Measurements from ENCODE around the gene DNAL4.

Gene DNAL4

DNA sequence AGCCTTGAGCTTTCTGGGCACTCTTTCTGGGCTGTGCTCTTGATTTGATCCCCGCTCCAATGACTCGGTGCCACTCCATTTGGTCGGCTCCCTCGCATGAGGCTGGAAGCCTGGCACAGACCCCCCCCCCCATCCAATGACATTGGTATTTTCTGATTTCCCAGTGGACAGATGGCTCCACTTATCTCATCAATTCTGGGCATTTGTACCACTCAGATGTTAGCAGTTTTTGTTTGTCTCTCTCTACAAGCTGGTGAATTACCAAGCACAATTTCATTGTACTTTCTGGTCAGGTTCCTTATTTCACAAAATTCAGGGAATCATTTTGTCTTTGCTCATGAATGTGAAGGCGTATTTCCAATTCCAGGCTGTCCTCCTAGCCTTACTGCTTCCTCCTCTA is 9.1 kb downstream of the DNAL4 start:
- Mint-ChIP-seq H3K4me1 (ENCODE audit: low read depth) (peaks cover 15% of the 10 kb centered on the region), H3K27ac (no peak overlapping the region), H3K27me3 (no peaks in the 10 kb centered on the region), H3K36me3 (ENCODE audit: low read depth) (peaks cover 5% of the 10 kb centered on the region), H3K9me3 (no peaks in the 10 kb centered on the region), H3K4me3 (no peak overlapping the region)
- DNase-seq, result no peak

DNA sequence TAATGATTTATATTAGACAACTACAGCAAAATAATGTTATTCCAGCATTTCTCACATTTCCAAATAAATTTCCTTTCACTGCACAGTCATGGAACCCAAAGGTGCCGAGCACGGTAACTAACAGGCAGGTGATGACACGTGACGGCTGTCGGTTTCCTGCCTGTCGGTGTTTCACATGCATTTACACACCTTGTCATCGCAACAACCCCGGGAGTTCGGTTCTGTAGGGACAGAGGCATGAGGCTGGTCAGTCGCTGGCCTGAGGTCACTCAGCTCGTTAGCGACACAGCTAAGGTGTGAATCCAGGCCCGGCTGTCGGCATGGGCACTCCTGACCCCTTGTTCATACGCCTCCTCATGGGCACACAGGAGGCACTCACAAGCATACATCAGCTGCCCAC is 9.9 kb downstream of the DNAL4 start:
- Mint-ChIP-seq H3K9me3 (no peaks in the 10 kb centered on the region), H3K4me3 (no peak overlapping the region)

DNA sequence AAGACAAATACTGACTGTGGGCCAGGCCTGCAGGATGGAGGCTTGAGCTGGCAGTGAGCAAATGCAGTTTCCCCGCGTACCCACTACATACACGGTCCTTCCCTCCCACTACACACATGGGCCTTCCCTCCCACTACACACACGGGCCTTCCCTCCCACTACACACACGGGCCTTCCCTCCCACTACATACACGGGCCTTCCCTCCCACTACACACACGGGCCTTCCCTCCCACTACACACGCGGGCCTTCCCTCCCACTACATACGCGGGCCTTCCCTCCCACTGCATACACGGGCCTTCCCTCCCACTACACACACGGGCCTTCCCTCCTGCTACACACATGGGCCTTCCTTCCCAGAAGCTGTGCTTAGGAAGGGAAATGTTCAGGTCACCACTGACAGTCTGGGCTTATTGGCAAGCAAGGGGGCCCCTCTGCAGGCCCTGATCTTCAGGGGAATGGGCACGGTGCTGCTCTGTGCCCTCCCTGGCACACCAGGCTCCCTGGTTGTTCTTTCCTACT is 10.8 kb downstream of the DNAL4 start:
- H3K27ac Mint-ChIP-seq, result no peak overlapping the region
- no peak for DNase-seq

More for the DNA sequence above, 9.9 kb downstream of the DNAL4 start:
- H3K27ac Mint-ChIP-seq, result no peak overlapping the region
- H3K36me3 Mint-ChIP-seq (ENCODE audit: low read depth), result peaks cover 5% of the 10 kb centered on the region
- no peak for DNase-seq
- H3K27me3 Mint-ChIP-seq, result no peaks in the 10 kb centered on the region
- H3K4me1 Mint-ChIP-seq (ENCODE audit: low read depth), result peaks cover 15% of the 10 kb centered on the region

DNA sequence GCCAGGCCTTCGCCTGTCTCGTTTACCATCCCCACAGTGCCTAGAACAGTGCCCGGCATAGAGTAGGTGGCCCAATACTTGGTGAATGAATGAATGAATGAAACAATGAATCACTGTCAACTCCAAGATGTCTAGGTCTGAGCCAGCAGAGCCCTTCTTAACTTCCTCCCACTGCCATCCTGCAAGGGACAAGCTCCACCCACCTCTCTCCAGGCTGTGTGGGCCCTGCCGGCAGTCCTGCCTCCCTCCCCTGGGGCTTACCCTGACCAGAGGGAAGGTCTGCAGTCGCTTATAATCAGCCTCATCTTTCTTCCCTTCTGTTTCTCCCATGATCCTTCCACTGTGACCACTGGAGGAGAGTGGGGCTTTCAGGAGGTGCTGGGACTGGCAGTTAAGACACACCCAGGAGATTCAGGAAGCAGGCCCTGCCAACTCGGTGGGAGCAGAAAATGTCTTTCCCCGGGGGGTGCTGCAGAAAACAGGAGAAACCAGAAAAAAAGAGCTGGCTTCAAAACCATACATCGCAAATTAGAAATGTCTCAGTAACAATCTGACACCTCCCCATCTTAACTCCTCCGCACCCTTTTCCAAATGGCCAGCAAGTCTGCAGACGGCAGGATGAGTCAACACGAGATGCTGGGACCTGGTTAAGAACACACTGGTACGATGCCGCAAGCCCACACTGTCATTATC is 11.4 kb downstream of the DNAL4 start:
- H3K36me3 Mint-ChIP-seq (ENCODE audit: low read depth), result peaks cover 5% of the 10 kb centered on the region
- no peak for DNase-seq

More for the DNA sequence above, 10.8 kb downstream of the DNAL4 start:
- H3K36me3 Mint-ChIP-seq (ENCODE audit: low read depth), result peaks cover 5% of the 10 kb centered on the region
- no peaks in the 10 kb centered on the region for H3K9me3 Mint-ChIP-seq
- H3K27me3 Mint-ChIP-seq, result no peaks in the 10 kb centered on the region
- peaks cover 15% of the 10 kb centered on the region for H3K4me1 Mint-ChIP-seq (ENCODE audit: low read depth)
- H3K4me3 Mint-ChIP-seq, result no peak overlapping the region

DNA sequence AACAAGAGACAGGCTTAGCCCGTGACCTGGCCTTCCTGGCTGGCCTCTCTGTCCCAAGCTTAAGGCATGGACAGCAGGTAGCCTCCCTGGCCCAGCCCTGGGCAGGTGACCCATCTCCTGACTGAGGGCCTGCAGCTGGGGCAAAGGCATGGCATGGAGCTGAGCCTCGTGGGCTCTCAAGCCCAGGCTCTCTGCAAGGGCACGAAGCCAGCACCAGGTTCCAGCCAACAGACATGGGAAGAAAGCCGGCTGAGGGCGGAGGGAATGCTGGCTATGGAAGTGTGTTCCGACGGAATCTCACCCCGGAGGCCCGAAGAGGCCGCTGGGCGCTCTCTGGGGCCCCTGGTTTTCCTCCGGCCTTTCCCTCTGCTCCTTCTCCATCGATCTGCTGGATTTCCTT is 12.9 kb downstream of the DNAL4 start:
- no peaks in the 10 kb centered on the region for H3K9me3 Mint-ChIP-seq
- peaks cover 15% of the 10 kb centered on the region for H3K4me1 Mint-ChIP-seq (ENCODE audit: low read depth)
- H3K4me3 Mint-ChIP-seq, result no peak overlapping the region
- DNase-seq, result no peak
- peaks cover 5% of the 10 kb centered on the region for H3K36me3 Mint-ChIP-seq (ENCODE audit: low read depth)
- no peaks in the 10 kb centered on the region for H3K27me3 Mint-ChIP-seq
- H3K27ac Mint-ChIP-seq, result no peak overlapping the region

More for the DNA sequence above, 11.4 kb downstream of the DNAL4 start:
- Mint-ChIP-seq H3K9me3 (no peaks in the 10 kb centered on the region), H3K27ac (no peak overlapping the region), H3K27me3 (no peaks in the 10 kb centered on the region), H3K4me1 (ENCODE audit: low read depth) (peaks cover 15% of the 10 kb centered on the region), H3K4me3 (no peak overlapping the region)

DNA sequence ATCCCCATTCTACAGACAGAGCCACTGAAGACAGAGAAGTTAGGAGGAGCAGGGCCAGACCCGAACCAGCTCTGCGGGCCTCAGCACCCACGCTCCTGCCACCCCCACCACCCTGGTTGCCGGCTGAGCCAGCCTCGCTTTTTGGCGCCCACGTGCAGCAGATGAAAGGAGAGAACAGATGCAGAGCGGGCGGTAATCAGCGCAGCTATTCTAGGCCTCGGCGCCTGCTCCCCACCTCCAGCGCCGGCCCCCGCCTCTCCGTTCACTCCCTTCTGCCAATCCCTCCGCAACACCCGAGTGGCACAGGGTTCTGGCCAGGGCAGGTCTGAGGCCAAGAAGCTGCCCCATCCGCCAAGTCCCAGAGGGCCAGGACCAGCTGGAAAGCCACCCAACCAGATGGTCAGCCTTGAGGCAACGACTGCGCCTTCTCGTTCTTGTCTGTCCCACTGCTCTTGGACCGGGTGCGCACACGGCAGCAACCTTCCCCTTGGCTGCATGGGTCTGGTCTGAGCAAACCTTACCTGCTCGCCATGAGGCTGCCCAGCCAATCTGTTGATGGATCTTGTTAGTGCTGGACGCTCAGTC is 16.8 kb downstream of the DNAL4 start:
- Mint-ChIP-seq H3K27ac (no peak overlapping the region), H3K9me3 (no peaks in the 10 kb centered on the region)

DNA sequence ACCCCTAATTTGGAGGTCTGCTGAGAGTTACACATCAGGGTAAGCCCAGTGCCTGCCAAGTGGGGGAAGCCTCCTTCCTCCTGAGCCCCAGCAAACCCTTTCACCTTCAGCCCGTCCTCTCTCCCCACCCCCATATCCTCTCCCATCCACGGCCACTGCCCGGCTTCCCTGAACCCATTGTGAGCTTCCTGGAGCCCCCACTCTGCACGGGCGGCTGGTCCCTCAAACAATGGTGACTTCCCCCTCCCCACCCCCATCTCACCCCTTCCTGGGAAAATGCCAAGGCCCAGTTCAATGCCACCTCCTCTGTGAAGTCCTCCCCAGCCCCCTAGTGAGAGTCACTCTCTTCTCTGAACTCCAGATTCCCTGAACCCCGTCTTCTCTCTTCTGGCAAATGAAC is 17.9 kb downstream of the DNAL4 start:
- no peak for DNase-seq
- Mint-ChIP-seq H3K4me3 (no peak overlapping the region), H3K27ac (no peak overlapping the region), H3K9me3 (no peaks in the 10 kb centered on the region), H3K36me3 (ENCODE audit: low read depth) (peaks cover 5% of the 10 kb centered on the region), H3K4me1 (ENCODE audit: low read depth) (no peaks in the 10 kb centered on the region), H3K27me3 (no peaks in the 10 kb centered on the region)

More for the DNA sequence above, 16.8 kb downstream of the DNAL4 start:
- H3K4me3 Mint-ChIP-seq, result no peak overlapping the region
- H3K36me3 Mint-ChIP-seq (ENCODE audit: low read depth), result peaks cover 5% of the 10 kb centered on the region
- no peaks in the 10 kb centered on the region for H3K27me3 Mint-ChIP-seq
- no peaks in the 10 kb centered on the region for H3K4me1 Mint-ChIP-seq (ENCODE audit: low read depth)
- no peak for DNase-seq

DNA sequence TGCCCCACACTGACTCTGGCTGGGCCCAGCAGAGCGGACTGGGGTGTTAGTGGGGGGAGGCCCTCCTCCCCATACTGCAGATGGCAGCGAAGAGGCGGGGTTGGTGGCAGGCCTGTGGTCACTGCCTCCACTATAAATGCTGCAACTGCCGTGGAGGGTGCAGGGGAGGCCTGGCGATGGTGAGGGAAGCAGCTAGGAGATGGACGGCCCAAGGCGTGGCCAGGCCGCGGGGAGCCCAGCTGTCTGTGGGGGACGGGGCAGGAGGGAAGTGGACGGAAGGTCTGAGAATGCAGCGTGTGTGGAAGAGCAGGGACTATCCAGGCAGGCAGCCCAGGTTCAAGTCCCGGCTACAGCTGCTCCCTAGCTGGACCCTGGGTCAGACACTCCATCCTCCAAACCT is 18.3 kb downstream of the DNAL4 start:
- H3K27ac Mint-ChIP-seq, result no peak overlapping the region
- peaks cover 5% of the 10 kb centered on the region for H3K36me3 Mint-ChIP-seq (ENCODE audit: low read depth)
- DNase-seq, result no peak
- H3K9me3 Mint-ChIP-seq, result no peaks in the 10 kb centered on the region
- no peaks in the 10 kb centered on the region for H3K4me1 Mint-ChIP-seq (ENCODE audit: low read depth)
- H3K27me3 Mint-ChIP-seq, result no peaks in the 10 kb centered on the region
- H3K4me3 Mint-ChIP-seq, result no peak overlapping the region

DNA sequence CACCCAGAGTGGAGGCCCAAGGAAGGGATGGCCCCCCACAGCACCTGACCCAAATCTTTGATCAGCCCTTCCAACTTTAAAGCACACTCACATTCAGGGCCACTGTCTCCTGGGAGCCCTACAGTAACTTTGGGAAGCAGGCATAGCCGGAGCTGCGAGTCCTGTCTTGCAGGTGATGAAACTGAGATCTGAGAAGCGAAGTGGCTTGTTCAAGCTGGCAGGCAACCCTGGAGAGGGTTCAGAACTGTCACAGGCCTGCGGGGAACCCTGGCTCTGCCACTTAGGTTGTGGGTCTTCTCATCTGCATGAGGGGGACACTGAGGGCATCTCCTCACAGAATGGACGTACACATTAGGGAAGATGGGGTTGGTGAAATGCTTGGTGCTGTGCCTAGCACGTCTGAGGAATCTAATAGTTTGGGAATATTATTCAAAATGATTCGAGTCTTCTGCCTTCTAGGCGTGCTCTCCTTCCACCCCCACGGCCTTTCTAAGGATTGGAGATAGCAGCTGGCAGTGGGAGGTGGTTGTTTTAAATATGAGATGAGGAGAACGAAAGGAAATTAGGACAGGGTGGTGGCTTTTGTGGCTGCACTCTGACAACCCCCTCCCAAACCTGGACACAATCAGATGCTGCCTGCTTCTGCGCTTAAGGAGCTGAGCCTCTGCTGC is 19.3 kb downstream of the DNAL4 start:
- Mint-ChIP-seq H3K27me3 (no peaks in the 10 kb centered on the region), H3K4me1 (ENCODE audit: low read depth) (no peaks in the 10 kb centered on the region), H3K36me3 (ENCODE audit: low read depth) (no peaks in the 10 kb centered on the region), H3K4me3 (no peak overlapping the region), H3K27ac (no peak overlapping the region), H3K9me3 (no peaks in the 10 kb centered on the region)
- no peak for DNase-seq

DNA sequence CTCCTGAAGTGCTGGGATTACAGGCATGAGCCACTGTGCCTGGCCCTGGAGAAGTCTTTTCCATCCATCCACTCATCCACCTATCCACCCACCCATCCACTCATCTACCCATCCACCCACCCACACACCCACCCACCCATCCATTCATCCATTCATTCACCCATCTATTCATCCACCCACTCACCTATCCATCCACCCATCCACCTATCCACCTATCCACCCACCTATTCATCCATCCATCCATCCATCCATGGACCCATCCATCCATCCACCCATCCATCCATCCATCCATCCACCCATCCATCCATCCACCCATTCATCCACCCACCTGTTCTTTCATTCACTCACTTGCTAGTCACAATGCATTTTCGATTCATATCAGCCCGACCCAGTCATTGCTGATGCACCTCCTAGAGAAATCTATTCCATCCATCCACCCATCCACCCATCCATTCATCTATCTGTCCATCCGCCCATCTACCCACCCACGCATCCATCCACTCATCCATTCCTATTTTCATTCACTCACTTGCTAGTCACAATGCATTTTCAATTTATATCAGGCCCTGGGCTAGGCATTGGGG is 20.5 kb downstream of the DNAL4 start:
- H3K27ac Mint-ChIP-seq, result no peak overlapping the region
- H3K27me3 Mint-ChIP-seq, result no peaks in the 10 kb centered on the region
- no peaks in the 10 kb centered on the region for H3K36me3 Mint-ChIP-seq (ENCODE audit: low read depth)
- peaks cover 2% of the 10 kb centered on the region for H3K4me1 Mint-ChIP-seq (ENCODE audit: low read depth)
- H3K9me3 Mint-ChIP-seq, result no peaks in the 10 kb centered on the region
- H3K4me3 Mint-ChIP-seq, result no peak overlapping the region
- no peak for DNase-seq

DNA sequence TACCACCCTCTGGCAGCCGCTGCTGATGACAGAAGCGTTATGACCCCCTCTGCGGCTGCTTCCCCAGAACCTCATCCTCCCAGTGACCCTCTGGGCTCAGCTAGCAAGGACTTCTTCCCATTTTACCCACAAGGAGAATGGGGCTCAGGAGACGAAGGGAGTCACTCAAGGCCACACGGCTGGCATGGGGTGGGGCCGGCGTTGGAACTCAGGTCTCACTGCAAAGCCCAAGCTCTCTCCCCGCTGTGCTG is 21.4 kb downstream of the DNAL4 start:
- Mint-ChIP-seq H3K36me3 (ENCODE audit: low read depth) (no peaks in the 10 kb centered on the region), H3K27me3 (no peaks in the 10 kb centered on the region), H3K9me3 (no peaks in the 10 kb centered on the region), H3K4me3 (no peak overlapping the region), H3K27ac (no peak overlapping the region), H3K4me1 (ENCODE audit: low read depth) (peaks cover 2% of the 10 kb centered on the region)
- no peak for DNase-seq

DNA sequence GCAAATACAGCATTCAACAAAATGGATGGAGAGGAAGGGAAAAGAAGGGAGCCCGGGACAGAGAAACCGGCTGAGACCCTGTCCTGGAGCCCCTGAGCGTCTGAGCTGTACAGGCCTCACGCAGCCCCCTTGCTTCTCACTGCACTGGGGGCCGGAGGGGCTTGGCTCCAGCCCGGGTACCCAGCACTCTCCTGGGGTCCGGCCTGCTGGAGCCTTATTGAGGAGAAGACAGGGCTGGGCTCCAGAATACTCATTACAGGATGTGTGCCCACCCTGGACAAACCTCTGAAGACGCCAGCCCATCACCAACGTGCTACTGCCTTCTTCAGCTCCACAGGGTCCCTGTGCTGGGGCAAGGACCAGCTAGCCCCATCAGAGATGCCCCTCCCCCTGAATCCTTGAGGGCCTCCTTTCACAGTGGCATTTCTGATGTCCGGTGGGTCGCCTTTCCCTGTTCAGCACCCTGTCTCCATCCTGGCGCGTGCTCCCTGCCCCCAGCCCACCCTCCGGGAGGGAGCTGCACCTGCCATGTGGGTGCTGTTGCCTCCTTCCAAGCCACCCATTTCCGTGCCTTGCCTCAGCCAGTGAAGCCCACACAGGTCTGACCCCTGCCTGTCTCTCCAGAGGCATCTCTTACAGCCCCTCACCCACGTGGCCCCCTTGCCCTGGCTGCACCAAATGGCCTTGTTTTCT is 23.5 kb downstream of the DNAL4 start:
- H3K4me1 Mint-ChIP-seq (ENCODE audit: low read depth), result peaks cover 6% of the 10 kb centered on the region
- H3K9me3 Mint-ChIP-seq, result no peaks in the 10 kb centered on the region
- H3K36me3 Mint-ChIP-seq (ENCODE audit: low read depth), result no peaks in the 10 kb centered on the region
- H3K27me3 Mint-ChIP-seq, result no peaks in the 10 kb centered on the region
- no peak overlapping the region for H3K27ac Mint-ChIP-seq
- H3K4me3 Mint-ChIP-seq, result no peak overlapping the region
- no peak for DNase-seq

DNA sequence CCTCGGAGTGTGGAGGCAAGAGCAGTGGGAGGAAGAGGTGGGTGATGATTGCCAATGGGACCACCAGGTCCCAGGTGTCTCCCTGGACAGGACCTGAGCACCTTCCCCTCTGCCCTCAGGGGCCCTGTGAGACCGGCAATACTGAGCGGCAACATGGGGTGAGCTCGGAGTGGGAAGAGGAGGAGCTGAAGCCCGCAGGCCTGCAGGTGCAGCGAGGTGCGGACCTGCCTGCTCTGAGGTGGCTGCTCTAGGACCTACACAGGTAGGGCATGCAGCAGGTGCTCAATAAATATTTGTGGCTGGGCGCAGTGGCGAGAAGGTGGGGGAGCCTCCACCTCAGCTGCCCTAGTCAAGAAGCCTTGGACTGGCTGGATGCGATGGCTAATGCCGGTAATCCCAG is 25.9 kb downstream of the DNAL4 start:
- Mint-ChIP-seq H3K36me3 (ENCODE audit: low read depth) (no peaks in the 10 kb centered on the region), H3K9me3 (no peaks in the 10 kb centered on the region), H3K27ac (no peak overlapping the region), H3K27me3 (no peaks in the 10 kb centered on the region), H3K4me3 (no peak overlapping the region), H3K4me1 (ENCODE audit: low read depth) (peaks cover 6% of the 10 kb centered on the region)
- no peak for DNase-seq

DNA sequence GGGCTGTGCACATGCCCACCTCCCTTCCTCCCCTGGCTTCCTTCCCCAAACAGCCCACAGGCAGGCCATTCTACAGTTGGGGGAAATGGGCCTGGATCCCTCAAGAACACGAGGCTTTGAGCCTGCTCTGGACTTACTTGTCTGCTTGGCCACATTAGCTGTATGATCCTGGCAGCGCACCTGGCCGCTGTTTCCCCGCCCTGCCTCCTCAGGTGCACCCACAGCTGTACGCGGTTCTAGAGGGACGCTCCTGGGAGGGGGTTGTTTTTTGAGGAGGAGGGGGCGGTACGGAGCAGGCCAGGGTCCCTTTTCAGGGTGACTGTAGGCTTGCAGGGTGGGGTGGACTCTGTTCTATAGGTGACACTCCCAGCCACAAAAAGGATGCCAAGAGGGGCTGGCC is 26.6 kb downstream of the DNAL4 start:
- Mint-ChIP-seq H3K27ac (no peak overlapping the region), H3K4me3 (no peak overlapping the region), H3K9me3 (no peaks in the 10 kb centered on the region), H3K4me1 (ENCODE audit: low read depth) (peaks cover 6% of the 10 kb centered on the region), H3K36me3 (ENCODE audit: low read depth) (no peaks in the 10 kb centered on the region), H3K27me3 (no peaks in the 10 kb centered on the region)
- DNase-seq, result no peak

Measured in activated T-cell treated with anti-CD3 and anti-CD28 coated beads, Interleukin-2, amount 50 U/mL, for 24 hours (primary cell).